Activated CD4-positive, alpha-beta memory T cell treated with anti-CD3 and anti-CD28 coated beads, Interleukin-2, amount 10 ng/mL, durations not matched to agents 7 days and 5 days (primary cell): ENCODE results near the gene CBY2. TPM values are rescaled to one million over a fixed set of nuclear protein-coding genes. Genes with fewer than 3 reads are reported as not detected.
"Not testable (repeated sequence)": the region's sequence is repeated elsewhere in the genome, so short reads cannot be mapped to it uniquely, and the experiment has no call there.

ENCODE experiments used
- CTCF ChIA-PET: fragments of 350-600 bp; sonication (Branson Sonifier 250); formaldehyde crosslinking; loops from one replicate; lab custom pipeline; 2021; ENCODE audit warnings: antibody characterized with exemption, inconsistent platforms; lab: Charles Lee
- POLR2A ChIA-PET: fragments of 350-600 bp; sonication (Branson Sonifier 250); formaldehyde crosslinking; loops from one replicate; lab custom pipeline; 2021; ENCODE audit warnings: antibody characterized with exemption; lab: Charles Lee
- DNase-seq: peaks from one replicate; pipeline ENCODE4 v3.0.0-alpha.2; 2020
- H3K27ac Mint-ChIP-seq: one replicate; pipeline ENCODE4 v1.8.0; 2021; ENCODE audit warnings: mild to moderate bottlenecking, mixed read lengths
- H3K27me3 Mint-ChIP-seq: one replicate; pipeline ENCODE4 v1.8.0; 2021; ENCODE audit warnings: mixed read lengths
- H3K36me3 Mint-ChIP-seq: one replicate; pipeline ENCODE4 v1.8.0; 2021; ENCODE audit warnings: low read depth, mixed read lengths
- H3K4me1 Mint-ChIP-seq: one replicate; pipeline ENCODE4 v1.8.0; 2021; ENCODE audit warnings: mixed read lengths
- H3K4me3 Mint-ChIP-seq: one replicate; pipeline ENCODE4 v1.8.0; 2021; ENCODE audit warnings: mild to moderate bottlenecking, mixed read lengths
- H3K9me3 Mint-ChIP-seq: one replicate; pipeline ENCODE4 v1.8.0; 2021; ENCODE audit warnings: mixed read lengths
- total RNA-seq, 2 experiments: library from RNA; stranded (reverse); gene quantifications; one replicate each; pipeline ENCODE4 v1.2.3, GENCODE V29; 2021

Gene CBY2, protein sequence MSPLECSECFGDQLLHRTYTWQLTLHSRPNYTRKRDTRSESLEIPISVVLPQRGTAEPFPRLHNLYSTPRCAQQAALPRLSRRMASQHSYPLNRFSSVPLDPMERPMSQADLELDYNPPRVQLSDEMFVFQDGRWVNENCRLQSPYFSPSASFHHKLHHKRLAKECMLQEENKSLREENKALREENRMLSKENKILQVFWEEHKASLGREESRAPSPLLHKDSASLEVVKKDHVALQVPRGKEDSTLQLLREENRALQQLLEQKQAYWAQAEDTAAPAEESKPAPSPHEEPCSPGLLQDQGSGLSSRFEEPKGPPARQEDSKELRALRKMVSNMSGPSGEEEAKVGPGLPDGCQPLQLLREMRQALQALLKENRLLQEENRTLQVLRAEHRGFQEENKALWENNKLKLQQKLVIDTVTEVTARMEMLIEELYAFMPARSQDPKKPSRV
- total RNA-seq, result not detected

DNA sequence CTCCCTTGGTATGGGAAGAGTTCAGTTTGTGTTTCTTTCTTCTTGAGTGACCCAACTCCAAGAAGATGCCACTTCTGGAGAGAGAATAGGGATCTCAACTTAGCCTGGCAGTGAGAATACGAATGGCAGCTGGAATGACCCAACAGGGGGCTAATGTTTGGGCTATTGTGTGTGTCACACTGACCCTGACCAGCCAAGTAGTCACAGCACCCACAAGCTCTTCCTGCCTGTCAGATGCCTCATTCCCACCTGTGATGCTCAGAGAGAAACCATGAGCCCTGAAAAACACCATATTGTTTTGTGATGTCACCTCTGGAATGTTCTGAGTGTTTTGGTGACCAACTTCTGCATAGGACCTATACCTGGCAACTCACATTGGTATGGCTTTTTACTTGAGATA, at the start of gene CBY2:
TSS of gene CBY2 (plus strand) at position 233 of the 400 bp plus-strand sequence. CDS start at position 304, 71 bp downstream.
- Mint-ChIP-seq H3K9me3 (no peaks in the 10 kb centered on the region), H3K27ac (peak within 1 kb of the TSS; percentile 23), H3K4me3 (no peak within 1 kb of the TSS), H3K27me3 (no peaks in the 10 kb centered on the region), H3K4me1 (peaks cover 17% of the 10 kb centered on the region), H3K36me3 (no peaks in the 10 kb centered on the region)
- CTCF ChIA-PET, result no interaction called here
- DNase-seq, result no peak
- POLR2A ChIA-PET, result no interaction called here

DNA sequence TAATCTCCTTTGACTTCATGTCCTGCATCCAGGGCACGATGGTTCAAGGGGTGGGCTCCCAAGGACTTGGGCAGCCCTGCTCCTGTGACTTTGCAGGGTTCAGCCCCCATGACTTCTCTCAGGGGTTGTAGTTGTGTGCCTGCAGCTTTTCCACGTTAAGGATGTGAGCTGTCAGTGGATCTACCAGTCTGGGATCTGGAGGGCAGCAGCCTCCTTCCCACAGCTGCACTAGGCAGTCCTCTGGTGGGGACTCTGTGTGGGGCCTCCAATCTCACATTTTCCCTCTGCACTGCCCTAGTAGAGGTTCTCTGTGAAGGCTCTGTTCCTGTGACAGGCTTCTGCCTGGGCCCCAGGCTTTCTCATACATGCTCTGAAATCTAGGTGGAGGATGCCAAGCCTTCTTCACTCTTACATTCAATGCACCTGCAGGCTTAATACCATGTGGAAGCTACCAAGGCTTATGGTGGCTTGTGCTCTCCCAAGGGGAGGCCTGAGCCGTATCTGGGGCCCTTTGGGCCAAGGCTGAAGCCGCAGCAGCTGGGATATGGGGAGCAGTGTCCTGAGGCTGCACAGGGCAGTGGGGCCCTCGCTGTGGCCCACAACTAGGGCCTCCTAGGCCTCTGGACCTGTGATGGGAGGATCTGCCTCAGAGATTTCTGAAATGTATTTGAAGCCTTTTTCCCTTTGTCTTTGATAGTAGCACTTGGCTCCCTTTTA, 47.3 kb upstream of the CBY2 start:
- no peak overlapping the region for H3K27ac Mint-ChIP-seq
- peaks cover 2% of the 10 kb centered on the region for H3K27me3 Mint-ChIP-seq
- CTCF ChIA-PET, result no interaction called here
- POLR2A ChIA-PET, result no interaction called here
- H3K4me3 Mint-ChIP-seq, result no peak overlapping the region
- H3K36me3 Mint-ChIP-seq, result no peaks in the 10 kb centered on the region
- peaks cover 4% of the 10 kb centered on the region for H3K9me3 Mint-ChIP-seq
- DNase-seq, result no peak
- H3K4me1 Mint-ChIP-seq, result no peaks in the 10 kb centered on the region

DNA sequence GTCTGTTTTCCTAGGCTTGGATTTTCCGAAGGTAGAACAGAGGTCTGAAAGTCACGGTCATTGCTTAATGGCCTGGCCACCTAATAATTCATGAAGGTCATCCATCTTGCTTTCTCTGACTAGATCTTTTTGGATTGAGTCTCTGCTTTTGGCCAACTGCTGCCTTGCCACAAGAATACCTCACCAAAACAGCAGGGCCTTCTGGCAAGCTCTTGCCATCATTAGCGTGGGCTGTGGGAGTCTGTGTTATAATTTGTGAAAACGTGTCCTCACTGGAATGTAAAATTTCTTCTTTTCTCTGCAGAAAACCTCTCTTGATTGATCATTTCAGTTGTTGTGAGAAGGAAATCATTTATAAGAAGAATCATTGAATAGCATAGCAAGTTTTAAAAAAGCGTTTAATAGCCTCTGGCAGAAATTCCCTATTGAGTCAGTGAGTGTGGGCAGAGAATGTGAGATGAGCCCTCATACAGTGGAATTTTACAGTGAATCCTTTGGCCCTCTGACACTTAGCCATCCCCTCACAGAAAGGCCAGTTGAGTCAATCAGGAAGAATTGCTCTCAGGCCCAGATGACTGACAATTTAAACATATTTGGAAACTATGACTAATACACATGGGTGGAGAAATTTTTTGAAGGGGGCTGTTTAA, 43.4 kb upstream of the CBY2 start:
- Mint-ChIP-seq H3K9me3 (peaks cover 7% of the 10 kb centered on the region), H3K36me3 (no peaks in the 10 kb centered on the region), H3K4me3 (no peak overlapping the region), H3K27me3 (peaks cover 2% of the 10 kb centered on the region), H3K4me1 (no peaks in the 10 kb centered on the region), H3K27ac (no peak overlapping the region)
- ChIA-PET POLR2A (no interaction called here), CTCF (no interaction called here)
- no peak for DNase-seq

DNA sequence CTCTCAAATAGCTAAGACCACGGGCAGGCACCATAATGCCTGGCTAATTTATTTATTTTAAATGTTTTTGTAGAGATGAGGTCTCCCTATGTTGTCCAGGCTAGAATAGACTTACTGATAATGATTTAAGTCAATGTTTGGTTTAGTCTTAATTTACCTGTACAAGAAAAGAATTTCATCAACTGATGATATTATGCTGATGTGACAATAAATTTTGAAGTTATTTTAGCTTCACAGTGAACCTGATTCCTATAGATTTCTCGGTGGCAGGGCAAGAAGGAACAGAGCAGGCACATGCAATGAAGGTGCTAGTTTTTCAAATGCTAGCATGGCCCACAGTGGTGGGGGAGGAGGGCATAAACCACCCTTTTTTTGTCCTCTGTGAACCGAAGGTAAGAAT, 42.6 kb upstream of the CBY2 start:
- POLR2A ChIA-PET, result no interaction called here
- peaks cover 2% of the 10 kb centered on the region for H3K27me3 Mint-ChIP-seq
- H3K4me1 Mint-ChIP-seq, result no peaks in the 10 kb centered on the region
- no peak for DNase-seq
- H3K27ac Mint-ChIP-seq, result no peak overlapping the region
- CTCF ChIA-PET, result no interaction called here
- H3K9me3 Mint-ChIP-seq, result peaks cover 7% of the 10 kb centered on the region
- no peak overlapping the region for H3K4me3 Mint-ChIP-seq
- no peaks in the 10 kb centered on the region for H3K36me3 Mint-ChIP-seq

DNA sequence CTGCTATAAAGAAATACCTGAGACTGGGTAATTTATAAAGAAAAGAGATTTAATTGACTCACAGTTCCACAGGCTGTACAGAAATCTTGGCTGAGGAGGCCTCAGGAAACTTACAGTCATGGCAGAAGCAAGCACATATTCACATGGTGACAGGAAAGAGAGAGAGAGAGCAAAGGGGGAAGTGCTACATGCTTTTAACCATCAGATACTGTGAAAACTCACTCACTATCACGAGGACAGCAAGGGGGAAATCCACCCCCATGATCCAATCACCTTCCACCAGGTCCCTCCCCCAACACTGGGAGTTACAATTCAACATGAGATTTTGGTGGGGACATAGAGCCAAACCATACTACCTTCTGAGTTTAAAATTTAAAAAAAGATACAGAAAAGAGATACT, 41.7 kb upstream of the CBY2 start:
- H3K36me3 Mint-ChIP-seq, H3K4me3 Mint-ChIP-seq, CTCF ChIA-PET, DNase-seq, H3K27me3 Mint-ChIP-seq, H3K4me1 Mint-ChIP-seq, POLR2A ChIA-PET, H3K27ac Mint-ChIP-seq, H3K9me3 Mint-ChIP-seq: not testable (repeated sequence)

DNA sequence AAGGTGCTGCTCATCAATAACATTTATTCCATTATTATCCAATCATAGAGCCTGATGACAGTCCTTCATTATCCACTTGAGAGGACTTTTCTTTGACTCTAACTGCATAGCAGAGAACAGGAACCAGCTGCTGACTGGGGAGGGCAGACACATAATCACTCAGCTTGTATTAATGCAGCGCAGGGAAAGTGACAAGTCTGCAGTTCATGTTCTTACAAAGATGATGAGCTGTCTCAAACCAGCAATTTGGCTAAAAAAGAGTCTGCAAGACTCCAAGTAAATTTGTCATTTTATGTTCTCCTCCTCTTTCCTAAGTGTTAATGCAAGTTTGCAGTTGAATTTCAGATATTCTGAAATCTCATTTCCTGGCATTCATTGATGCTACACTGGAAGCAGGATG, 40.0 kb upstream of the CBY2 start:
- Mint-ChIP-seq H3K4me3 (no peak overlapping the region), H3K9me3 (peaks cover 3% of the 10 kb centered on the region), H3K27ac (no peak overlapping the region), H3K4me1 (no peaks in the 10 kb centered on the region), H3K27me3 (no peaks in the 10 kb centered on the region), H3K36me3 (no peaks in the 10 kb centered on the region)
- no peak for DNase-seq
- ChIA-PET POLR2A (no interaction called here), CTCF (no interaction called here)

DNA sequence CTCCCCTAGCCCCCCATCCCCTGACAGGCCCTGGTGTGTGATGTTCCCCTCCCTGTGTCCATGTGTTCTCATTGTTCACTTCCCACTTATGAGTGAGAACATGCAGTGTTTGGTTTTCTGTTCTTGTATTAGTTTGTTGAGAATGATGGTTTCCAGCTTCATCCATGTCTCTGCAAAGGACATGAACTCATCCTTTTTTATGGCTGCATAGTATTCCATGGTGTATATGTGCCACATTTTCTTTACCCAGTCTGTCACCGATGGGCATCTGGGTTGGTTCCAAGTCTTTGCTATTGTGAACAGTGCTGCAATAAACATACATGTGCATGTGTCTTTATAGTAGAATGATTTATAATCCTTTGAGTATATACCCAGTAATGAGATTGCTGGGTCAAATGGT, 39.2 kb upstream of the CBY2 start:
- CTCF ChIA-PET, H3K27ac Mint-ChIP-seq, H3K27me3 Mint-ChIP-seq, H3K9me3 Mint-ChIP-seq, H3K4me3 Mint-ChIP-seq, DNase-seq, H3K36me3 Mint-ChIP-seq, H3K4me1 Mint-ChIP-seq, POLR2A ChIA-PET: not testable (repeated sequence)

DNA sequence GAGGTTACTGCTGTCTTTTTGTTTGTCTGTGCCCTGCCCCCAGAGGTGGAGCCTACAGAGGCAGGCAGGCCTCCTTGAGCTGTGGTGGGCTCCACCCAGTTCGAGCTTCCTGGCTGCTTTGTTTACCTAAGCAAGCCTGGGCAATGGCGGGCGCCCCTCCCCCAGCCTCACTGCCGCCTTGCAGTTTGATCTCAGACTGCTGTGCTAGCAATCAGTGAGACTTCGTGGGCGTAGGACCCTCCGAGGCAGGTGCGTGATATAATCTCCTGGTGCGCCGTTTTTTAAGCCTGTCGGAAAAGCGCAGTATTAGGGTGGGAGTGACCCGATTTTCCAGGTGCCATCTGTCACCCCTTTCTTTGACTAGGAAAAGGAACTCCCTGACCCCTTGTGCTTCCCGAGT, 32.5 kb upstream of the CBY2 start:
- H3K4me3 Mint-ChIP-seq, H3K9me3 Mint-ChIP-seq, H3K27me3 Mint-ChIP-seq, DNase-seq, H3K36me3 Mint-ChIP-seq, H3K27ac Mint-ChIP-seq, H3K4me1 Mint-ChIP-seq, POLR2A ChIA-PET: not testable (repeated sequence)
- CTCF ChIA-PET, result interaction anchor here (1.1 kb wide), 1 partner anchor 654 kb away, joined by 4 read pairs; no protein-coding TSS in a partner anchor

DNA sequence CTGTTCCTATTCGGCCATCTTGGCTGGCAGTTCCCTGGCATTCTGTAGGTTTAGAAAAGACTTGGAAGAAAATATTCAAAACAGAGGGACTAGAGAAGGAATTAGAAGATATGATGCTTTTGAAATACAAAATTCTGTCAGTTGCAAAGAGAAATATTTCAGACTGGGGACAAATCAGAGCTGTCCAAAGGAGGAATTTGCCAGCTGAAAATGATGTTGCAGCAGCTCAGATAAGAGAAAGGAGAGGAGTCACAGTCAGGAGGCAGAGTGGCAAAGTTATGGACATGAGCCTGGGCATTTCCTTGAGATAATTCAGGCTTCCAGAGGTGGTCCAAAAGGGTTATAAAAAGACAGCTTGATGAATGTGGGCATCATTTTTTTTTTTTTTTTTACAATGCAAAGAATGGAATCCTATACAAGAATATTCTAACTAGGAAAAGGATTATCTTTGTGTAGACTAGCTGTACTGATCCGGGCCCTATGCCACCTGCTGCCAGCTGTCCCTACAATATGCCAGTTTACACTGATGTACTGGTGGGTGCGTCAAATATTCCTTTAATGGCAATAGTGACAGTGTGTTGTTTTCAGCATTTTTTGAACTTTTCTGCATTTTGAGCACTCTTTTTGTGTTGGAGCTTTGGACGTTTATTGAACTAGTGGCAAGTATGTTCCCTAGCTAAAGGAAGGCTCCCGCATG, 31.8 kb upstream of the CBY2 start:
- H3K4me3 Mint-ChIP-seq, result no peak overlapping the region
- CTCF ChIA-PET, result interaction anchor here (1.1 kb wide), 1 partner anchor 653 kb away, joined by 4 read pairs; no protein-coding TSS in a partner anchor
- H3K36me3 Mint-ChIP-seq, result no peaks in the 10 kb centered on the region
- H3K27me3 Mint-ChIP-seq, result peaks cover 1% of the 10 kb centered on the region
- H3K9me3 Mint-ChIP-seq, result no peaks in the 10 kb centered on the region
- no peak for DNase-seq
- POLR2A ChIA-PET, result no interaction called here
- no peak overlapping the region for H3K27ac Mint-ChIP-seq
- peaks cover 8% of the 10 kb centered on the region for H3K4me1 Mint-ChIP-seq

DNA sequence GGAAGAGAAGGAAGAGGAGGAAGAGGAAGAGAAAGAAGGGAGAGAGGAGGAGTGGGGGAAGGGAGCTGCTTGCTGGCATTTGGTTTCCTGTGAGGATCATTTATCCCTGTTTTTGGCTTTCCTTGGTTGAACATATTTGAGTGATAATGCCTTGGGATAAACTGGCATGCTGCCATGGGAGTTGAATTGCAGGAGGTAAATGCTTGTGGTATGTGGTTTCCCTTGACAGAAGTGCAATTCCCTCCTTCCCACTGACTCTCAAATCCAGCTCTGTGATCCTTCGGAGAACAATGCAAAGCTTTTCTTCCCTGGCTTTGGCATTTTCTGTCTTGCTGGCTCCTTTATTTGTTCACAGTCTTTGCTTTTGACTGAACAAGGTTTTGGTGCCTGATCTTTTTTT, 27.2 kb upstream of the CBY2 start:
- Mint-ChIP-seq H3K27ac (no peak overlapping the region), H3K4me3 (no peak overlapping the region), H3K27me3 (peaks cover 3% of the 10 kb centered on the region), H3K4me1 (peaks cover 3% of the 10 kb centered on the region), H3K36me3 (no peaks in the 10 kb centered on the region), H3K9me3 (no peaks in the 10 kb centered on the region)
- ChIA-PET CTCF (interaction anchor here (1.5 kb wide), 1 partner anchor 9 kb away, joined by 4 read pairs; no protein-coding TSS in a partner anchor), POLR2A (no interaction called here)
- no peak for DNase-seq

DNA sequence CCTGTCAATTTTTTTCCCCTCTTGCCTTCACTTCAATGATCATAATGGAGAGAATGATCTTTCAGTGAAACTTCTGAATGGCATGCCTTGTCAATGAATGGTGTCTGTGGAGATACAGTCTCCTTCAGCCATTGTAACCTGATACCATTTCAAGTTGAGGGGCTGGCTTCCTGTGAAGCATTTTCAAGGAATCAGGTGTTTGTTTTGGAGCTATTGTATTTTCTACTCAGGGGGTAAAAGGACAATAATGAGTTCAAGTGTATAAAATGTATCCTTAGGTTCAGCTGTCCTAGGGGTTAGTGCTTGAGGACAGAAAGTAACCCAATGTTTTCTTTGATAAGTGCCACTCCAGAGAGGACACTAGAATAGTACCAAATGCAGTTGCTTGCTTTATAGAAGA, 23.8 kb upstream of the CBY2 start:
- Mint-ChIP-seq H3K36me3 (no peaks in the 10 kb centered on the region), H3K27ac (no peak overlapping the region), H3K9me3 (no peaks in the 10 kb centered on the region), H3K27me3 (peaks cover 3% of the 10 kb centered on the region), H3K4me3 (no peak overlapping the region), H3K4me1 (no peaks in the 10 kb centered on the region)
- CTCF ChIA-PET, result no interaction called here
- POLR2A ChIA-PET, result no interaction called here
- DNase-seq, result no peak

DNA sequence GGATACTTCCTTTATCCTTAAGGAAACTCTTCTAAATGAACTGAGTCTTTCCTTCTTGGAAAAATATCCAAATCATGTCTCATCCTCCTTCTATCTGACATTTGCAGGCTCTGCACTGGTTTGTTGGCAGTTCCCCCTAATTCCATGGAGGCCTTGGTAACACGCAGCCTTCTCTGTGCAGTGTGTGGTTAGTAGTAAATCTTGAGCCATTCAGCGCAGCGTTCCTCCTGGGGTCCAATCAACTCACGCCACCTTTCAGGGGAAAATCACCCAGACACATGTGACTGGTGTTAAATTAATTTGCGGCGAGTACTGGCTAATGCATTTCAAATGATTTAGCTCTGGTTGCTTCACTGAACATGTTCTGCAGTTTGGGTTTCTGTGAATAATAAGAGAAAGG, 21.0 kb upstream of the CBY2 start:
- ChIA-PET POLR2A (no interaction called here), CTCF (no interaction called here)
- Mint-ChIP-seq H3K4me3 (no peak overlapping the region), H3K36me3 (no peaks in the 10 kb centered on the region), H3K27ac (no peak overlapping the region), H3K27me3 (peaks cover 6% of the 10 kb centered on the region), H3K9me3 (no peaks in the 10 kb centered on the region), H3K4me1 (peaks cover 2% of the 10 kb centered on the region)
- DNase-seq, result no peak
